ENCODE data around the gene RHOT2.

RHOT2 gene

GRCh38 chr16:662095-662494, 5.8 kb upstream of the RHOT2 start:
- no peak overlapping the region for H2AFZ ChIP-seq (ENCODE audit: low read length)
- H3K79me2 ChIP-seq (ENCODE audit: insufficient read depth, low read length): no peaks in the 10 kb centered on the region
- H3K4me2 ChIP-seq (ENCODE audit: low read length): no peak overlapping the region
- H3F3A ChIP-seq (ENCODE audit: insufficient read depth, low read length): no peaks in the 10 kb centered on the region
- H3K4me1 ChIP-seq (ENCODE audit: insufficient read depth, low read length, severe bottlenecking): peaks cover 7% of the 10 kb centered on the region
- no peaks in the 10 kb centered on the region for H3K9me2 ChIP-seq (ENCODE audit: low read depth, low read length)
- H3K9me3 ChIP-seq (ENCODE audit: low read length): no peaks in the 10 kb centered on the region
- H3K27me3 ChIP-seq (ENCODE audit: insufficient read depth, low read length): no peaks in the 10 kb centered on the region
- H3K27ac ChIP-seq (ENCODE audit: low read depth, low read length, poor library complexity, severe bottlenecking): no peak overlapping the region
- no peaks in the 10 kb centered on the region for H4K20me1 ChIP-seq (ENCODE audit: insufficient read depth, low read length)
- no peak for TF ChIP-seq EZH2 (IDR thresholded peaks at IDR 0.05; ENCODE audit: borderline replicate concordance, low read length)
- TF ChIP-seq CTCF (IDR thresholded peaks at IDR 0.05; ENCODE audit: low read length): no peak
- H3K9ac ChIP-seq (ENCODE audit: low read length): no peak overlapping the region
- no peak overlapping the region for H3K4me3 ChIP-seq (ENCODE audit: low read depth, low read length, poor library complexity, severe bottlenecking)
- peaks cover 38% of the 10 kb centered on the region for H3K36me3 ChIP-seq (ENCODE audit: insufficient read depth, low read length)

- Histone ChIP-seq H4K20me1 (ENCODE audit: insufficient read depth, low read length) (no peaks in the 10 kb centered on the region), H3K36me3 (ENCODE audit: insufficient read depth, low read length) (peaks cover 34% of the 10 kb centered on the region), H3K27me3 (ENCODE audit: insufficient read depth, low read length) (no peaks in the 10 kb centered on the region), H3K9ac (ENCODE audit: low read length) (no peak overlapping the region), H3K4me1 (ENCODE audit: insufficient read depth, low read length, severe bottlenecking) (peaks cover 12% of the 10 kb centered on the region), H3K4me3 (ENCODE audit: low read depth, low read length, poor library complexity, severe bottlenecking) (no peak overlapping the region), H3K27ac (ENCODE audit: low read depth, low read length, poor library complexity, severe bottlenecking) (no peak overlapping the region), H2AFZ (ENCODE audit: low read length) (no peak overlapping the region), H3K79me2 (ENCODE audit: insufficient read depth, low read length) (no peaks in the 10 kb centered on the region), H3K4me2 (ENCODE audit: low read length) (no peak overlapping the region), H3K9me3 (ENCODE audit: low read length) (no peaks in the 10 kb centered on the region), H3F3A (ENCODE audit: insufficient read depth, low read length) (no peaks in the 10 kb centered on the region), H3K9me2 (ENCODE audit: low read depth, low read length) (no peaks in the 10 kb centered on the region)
- TF ChIP-seq CTCF (IDR thresholded peaks at IDR 0.05; ENCODE audit: low read length) (no peak), EZH2 (IDR thresholded peaks at IDR 0.05; ENCODE audit: borderline replicate concordance, low read length) (no peak)
These were observed 5.3 kb upstream of the RHOT2 start for GRCh38 chr16:662597-662996.

- Histone ChIP-seq H3F3A (ENCODE audit: insufficient read depth, low read length) (no peaks in the 10 kb centered on the region), H3K4me3 (ENCODE audit: low read depth, low read length, poor library complexity, severe bottlenecking) (no peak overlapping the region), H3K4me2 (ENCODE audit: low read length) (no peak overlapping the region), H4K20me1 (ENCODE audit: insufficient read depth, low read length) (no peaks in the 10 kb centered on the region), H2AFZ (ENCODE audit: low read length) (no peak overlapping the region), H3K9ac (ENCODE audit: low read length) (no peak overlapping the region), H3K9me3 (ENCODE audit: low read length) (no peaks in the 10 kb centered on the region), H3K36me3 (ENCODE audit: insufficient read depth, low read length) (peaks cover 42% of the 10 kb centered on the region), H3K9me2 (ENCODE audit: low read depth, low read length) (no peaks in the 10 kb centered on the region), H3K4me1 (ENCODE audit: insufficient read depth, low read length, severe bottlenecking) (peaks cover 16% of the 10 kb centered on the region), H3K27me3 (ENCODE audit: insufficient read depth, low read length) (no peaks in the 10 kb centered on the region), H3K79me2 (ENCODE audit: insufficient read depth, low read length) (no peaks in the 10 kb centered on the region), H3K27ac (ENCODE audit: low read depth, low read length, poor library complexity, severe bottlenecking) (no peak overlapping the region)
- TF ChIP-seq EZH2 (IDR thresholded peaks at IDR 0.05; ENCODE audit: borderline replicate concordance, low read length) (no peak), CTCF (IDR thresholded peaks at IDR 0.05; ENCODE audit: low read length) (no peak)
These were observed 1.4 kb upstream of the RHOT2 start for GRCh38 chr16:666572-666971.
